Measurements from ENCODE around the gene RNF26.

RNF26 gene

GRCh38 chr11:119366690-119367620 lies 32.6 kb downstream of the RNF26 start:
- no peaks in the 10 kb centered on the region for H3K9me3 ChIP-seq (ENCODE audit: insufficient read depth, low read length)
- no peak overlapping the region for H3K27ac ChIP-seq (ENCODE audit: low read length)
- 0 out of 2 replicates have a peak, but pooled peaks cover 4% of the 10 kb centered on the region for H3K4me1 ChIP-seq (ENCODE audit: low read length)
- no peaks in the 10 kb centered on the region for H3K36me3 ChIP-seq (replicated peaks; ENCODE audit: low read depth, low read length)
- no peak overlapping the region for H3K4me2 ChIP-seq (ENCODE audit: low read length)
- H2AFZ ChIP-seq (ENCODE audit: low read depth, low read length): no peak overlapping the region
- no peaks in the 10 kb centered on the region for H3K79me2 ChIP-seq (ENCODE audit: low read length)
- H3K9ac ChIP-seq (ENCODE audit: low read length): no peak overlapping the region
- H4K20me1 ChIP-seq (ENCODE audit: insufficient read depth, low read length): no peaks in the 10 kb centered on the region
- TF ChIP-seq EZH2phosphoT487 (IDR thresholded peaks at IDR 0.05; ENCODE audit: low read depth): no peak
- TF ChIP-seq, protein P1, sequence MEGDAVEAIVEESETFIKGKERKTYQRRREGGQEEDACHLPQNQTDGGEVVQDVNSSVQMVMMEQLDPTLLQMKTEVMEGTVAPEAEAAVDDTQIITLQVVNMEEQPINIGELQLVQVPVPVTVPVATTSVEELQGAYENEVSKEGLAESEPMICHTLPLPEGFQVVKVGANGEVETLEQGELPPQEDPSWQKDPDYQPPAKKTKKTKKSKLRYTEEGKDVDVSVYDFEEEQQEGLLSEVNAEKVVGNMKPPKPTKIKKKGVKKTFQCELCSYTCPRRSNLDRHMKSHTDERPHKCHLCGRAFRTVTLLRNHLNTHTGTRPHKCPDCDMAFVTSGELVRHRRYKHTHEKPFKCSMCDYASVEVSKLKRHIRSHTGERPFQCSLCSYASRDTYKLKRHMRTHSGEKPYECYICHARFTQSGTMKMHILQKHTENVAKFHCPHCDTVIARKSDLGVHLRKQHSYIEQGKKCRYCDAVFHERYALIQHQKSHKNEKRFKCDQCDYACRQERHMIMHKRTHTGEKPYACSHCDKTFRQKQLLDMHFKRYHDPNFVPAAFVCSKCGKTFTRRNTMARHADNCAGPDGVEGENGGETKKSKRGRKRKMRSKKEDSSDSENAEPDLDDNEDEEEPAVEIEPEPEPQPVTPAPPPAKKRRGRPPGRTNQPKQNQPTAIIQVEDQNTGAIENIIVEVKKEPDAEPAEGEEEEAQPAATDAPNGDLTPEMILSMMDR (IDR thresholded peaks at IDR 0.05; ENCODE audit: low read depth, low read length): no peak
- H3K4me3 ChIP-seq (ENCODE audit: low read length): no peak overlapping the region
- H3K27me3 ChIP-seq (ENCODE audit: low read depth, low read length): peaks cover 16% of the 10 kb centered on the region

DNA sequence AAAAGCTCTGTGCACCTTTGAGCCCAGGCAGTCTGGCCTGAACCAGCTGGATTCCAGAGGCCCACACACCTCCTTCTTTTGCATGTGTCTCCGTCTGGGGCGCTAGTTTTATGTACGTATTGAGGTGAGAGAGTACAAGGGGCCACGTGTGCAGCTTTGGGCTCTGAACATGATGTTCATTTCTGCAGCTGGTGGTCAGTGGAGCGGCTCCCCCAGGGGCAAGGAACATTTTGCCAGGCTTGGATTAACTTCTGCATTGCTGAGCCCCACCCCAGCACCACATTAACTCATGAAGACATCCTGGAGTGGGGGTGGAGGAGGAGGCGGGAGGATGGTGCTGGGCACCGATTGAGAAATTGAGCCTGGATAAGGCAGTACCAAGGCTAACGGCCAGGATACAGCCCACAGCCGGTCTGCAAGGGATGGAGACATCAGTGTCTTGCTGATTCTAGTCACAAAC lies 33.4 kb downstream of the RNF26 start:
- Histone ChIP-seq H3K27me3 (ENCODE audit: low read depth, low read length) (peaks cover 16% of the 10 kb centered on the region), H4K20me1 (ENCODE audit: insufficient read depth, low read length) (no peaks in the 10 kb centered on the region), H3K27ac (ENCODE audit: low read length) (no peak overlapping the region), H3K9ac (ENCODE audit: low read length) (no peak overlapping the region), H3K36me3 (replicated peaks; ENCODE audit: low read depth, low read length) (no peaks in the 10 kb centered on the region), H3K4me1 (ENCODE audit: low read length) (0 out of 2 replicates have a peak, but pooled peaks cover 4% of the 10 kb centered on the region), H3K9me3 (ENCODE audit: insufficient read depth, low read length) (no peaks in the 10 kb centered on the region), H3K79me2 (ENCODE audit: low read length) (no peaks in the 10 kb centered on the region), H3K4me2 (ENCODE audit: low read length) (no peak overlapping the region), H2AFZ (ENCODE audit: low read depth, low read length) (no peak overlapping the region), H3K4me3 (ENCODE audit: low read length) (no peak overlapping the region)
- TF ChIP-seq, protein P1 (IDR thresholded peaks at IDR 0.05; ENCODE audit: low read depth, low read length): no peak
- TF ChIP-seq EZH2phosphoT487 (IDR thresholded peaks at IDR 0.05; ENCODE audit: low read depth): no peak

GRCh38 chr11:119368121-119369034 lies 34.1 kb downstream of the RNF26 start:
- H3K9me3 ChIP-seq (ENCODE audit: insufficient read depth, low read length): no peaks in the 10 kb centered on the region
- no peaks in the 10 kb centered on the region for H3K79me2 ChIP-seq (ENCODE audit: low read length)
- no peak overlapping the region for H3K9ac ChIP-seq (ENCODE audit: low read length)
- no peaks in the 10 kb centered on the region for H3K36me3 ChIP-seq (replicated peaks; ENCODE audit: low read depth, low read length)
- H3K27ac ChIP-seq (ENCODE audit: low read length): no peak overlapping the region
- H3K4me2 ChIP-seq (ENCODE audit: low read length): no peak overlapping the region
- H3K27me3 ChIP-seq (ENCODE audit: low read depth, low read length): peaks cover 16% of the 10 kb centered on the region
- H3K4me1 ChIP-seq (ENCODE audit: low read length): 0 out of 2 replicates have a peak, but pooled peaks cover 4% of the 10 kb centered on the region
- no peaks in the 10 kb centered on the region for H4K20me1 ChIP-seq (ENCODE audit: insufficient read depth, low read length)
- H3K4me3 ChIP-seq (ENCODE audit: low read length): no peak overlapping the region
- H2AFZ ChIP-seq (ENCODE audit: low read depth, low read length): no peak overlapping the region
- no peak for TF ChIP-seq EZH2phosphoT487 (IDR thresholded peaks at IDR 0.05; ENCODE audit: low read depth)
- TF ChIP-seq, protein P1 (IDR thresholded peaks at IDR 0.05; ENCODE audit: low read depth, low read length): no peak
